ENCODE results near the gene BBS1.

DNA sequence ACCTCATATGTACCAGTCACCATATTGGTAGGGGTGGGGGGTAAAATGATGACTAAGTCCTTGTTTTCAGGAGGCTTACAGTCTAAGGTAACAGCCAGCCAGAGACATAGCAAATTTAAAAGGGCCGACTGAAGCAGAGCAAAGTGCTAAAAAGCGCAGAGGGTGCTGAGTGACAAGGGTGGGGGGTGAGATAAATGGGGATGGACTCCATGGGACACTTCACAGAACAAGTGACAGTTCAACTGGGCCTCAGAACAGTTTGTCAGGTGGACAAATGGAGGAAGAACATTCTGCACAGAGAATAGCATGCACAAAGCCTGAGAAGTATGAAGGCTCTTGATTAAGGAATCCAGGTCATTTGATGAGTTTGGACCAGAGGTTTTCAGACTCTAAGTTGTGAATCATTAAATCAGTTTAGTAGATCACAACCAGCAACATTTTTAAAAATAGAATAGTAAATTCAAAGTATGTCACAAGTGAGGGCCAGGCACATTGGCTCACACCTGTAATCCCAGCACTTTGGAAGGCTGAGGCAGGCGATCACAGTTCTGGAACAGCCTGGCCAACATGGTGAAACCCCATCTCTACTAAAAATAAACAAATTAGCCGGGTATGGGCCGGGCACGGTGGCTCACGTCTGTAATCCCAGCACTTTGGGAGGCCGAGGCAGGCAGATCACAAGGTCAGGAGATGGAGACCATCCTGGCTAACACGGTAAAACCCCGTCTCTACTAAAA, 14.0 kb downstream of the BBS1 start:
- no peak for TF ChIP-seq YY1 (IDR thresholded peaks at IDR 0.05; ENCODE audit: extremely low read depth, insufficient replicate concordance, low read depth, low read length)
- TF ChIP-seq POLR2A (IDR thresholded peaks at IDR 0.05; ENCODE audit: borderline replicate concordance, extremely low read depth, insufficient read depth, insufficient read length), result no peak
- no peak for TF ChIP-seq CTCF (IDR thresholded peaks at IDR 0.05 in 2 of 3, conservative IDR thresholded peaks at IDR 0.05 in 1 of 3; ENCODE audit: borderline replicate concordance in 1 of 3, insufficient read depth in 1 of 3, low read depth in 2 of 3, low read length in 2 of 3)
- TF ChIP-seq, protein P1, sequence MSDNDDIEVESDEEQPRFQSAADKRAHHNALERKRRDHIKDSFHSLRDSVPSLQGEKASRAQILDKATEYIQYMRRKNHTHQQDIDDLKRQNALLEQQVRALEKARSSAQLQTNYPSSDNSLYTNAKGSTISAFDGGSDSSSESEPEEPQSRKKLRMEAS (IDR thresholded peaks at IDR 0.05), result no peak
